Neural progenitor cell (in vitro differentiated cells): ENCODE measurements around the gene SYT17. TPM values are rescaled to one million over a fixed set of nuclear protein-coding genes. Genes with fewer than 3 reads are reported as not detected.

Source experiments
- DNase-seq: peaks from one replicate; pipeline ENCODE4 v3.0.0-alpha.2; 2016; ENCODE audit warnings: low spot score
- H2AFZ ChIP-seq: fragments of 200-600 bp; sonication (generic); replicated peaks from 2 replicates; pipeline ENCODE4 v1.6.1; 2016; ENCODE audit warnings: antibody characterized with exemption
- H3F3A ChIP-seq: fragments of 200-600 bp; sonication (generic); 2 replicates; pipeline ENCODE4 v1.6.1; 2016; ENCODE audit warnings: antibody characterized with exemption, low read depth
- H3K27ac ChIP-seq: fragments of 200-600 bp; sonication (generic); 2 replicates; pipeline ENCODE4 v1.5.1; 2016; ENCODE audit warnings: mild to moderate bottlenecking
- H3K27me3 ChIP-seq: fragments of 200-600 bp; sonication (generic); 2 replicates; pipeline ENCODE4 v1.6.1; 2016; ENCODE audit warnings: mild to moderate bottlenecking, moderate library complexity
- H3K36me3 ChIP-seq: fragments of 200-600 bp; sonication (generic); 2 replicates; pipeline ENCODE4 v1.5.1; 2016
- H3K4me1 ChIP-seq: fragments of 200-600 bp; sonication (generic); 2 replicates; pipeline ENCODE4 v1.6.1; 2016; ENCODE audit warnings: mixed run types
- H3K4me2 ChIP-seq: fragments of 200-600 bp; sonication (generic); 2 replicates; pipeline ENCODE4 v1.6.1; 2016
- H3K4me3 ChIP-seq: fragments of 200-600 bp; sonication (generic); 2 replicates; pipeline ENCODE4 v1.5.1; 2016
- H3K79me2 ChIP-seq: fragments of 200-600 bp; sonication (generic); 2 replicates; pipeline ENCODE4 v1.6.1; 2016; ENCODE audit warnings: low read depth
- H3K9ac ChIP-seq: fragments of 200-600 bp; sonication (generic); 2 replicates; pipeline ENCODE4 v1.6.1; 2016
- H3K9me3 ChIP-seq: fragments of 200-600 bp; sonication (generic); 2 replicates; pipeline ENCODE4 v1.5.1; 2016; ENCODE audit warnings: low read depth
- H4K20me1 ChIP-seq: fragments of 200-600 bp; sonication (generic); 2 replicates; pipeline ENCODE4 v1.6.1; 2016; ENCODE audit warnings: low read depth
- H3K27ac Mint-ChIP-seq: 3 replicates; pipeline ENCODE4 v1.8.0; 2021; ENCODE audit warnings: mixed read lengths
- H3K27me3 Mint-ChIP-seq: 2 replicates; pipeline ENCODE4 v1.8.0; 2022; ENCODE audit warnings: low read depth, mild to moderate bottlenecking, inconsistent platforms, moderate library complexity, mixed read lengths; ENCODE audit not compliant: insufficient read depth
- H3K36me3 Mint-ChIP-seq: 3 replicates; pipeline ENCODE4 v1.8.0; 2021; ENCODE audit warnings: mixed read lengths
- H3K4me1 Mint-ChIP-seq: 3 replicates; pipeline ENCODE4 v1.8.0; 2021; ENCODE audit warnings: mixed read lengths
- H3K4me3 Mint-ChIP-seq: 3 replicates; pipeline ENCODE4 v1.8.0; 2021; ENCODE audit warnings: mild to moderate bottlenecking, moderate library complexity, mixed read lengths
- H3K9me3 Mint-ChIP-seq: 3 replicates; pipeline ENCODE4 v1.8.0; 2020; ENCODE audit warnings: mixed read lengths
- EZH2 ChIP-seq: fragments of 200-600 bp; sonication (generic); IDR thresholded peaks from 2 replicates; pipeline ENCODE4 v1.6.1; 2017; ENCODE audit warnings: antibody characterized with exemption, mild to moderate bottlenecking, moderate library complexity
- EZH2phosphoT487 ChIP-seq: fragments of 200-600 bp; sonication (generic); IDR thresholded peaks from 2 replicates; pipeline ENCODE4 v1.6.1; 2017; ENCODE audit warnings: antibody characterized with exemption
- total RNA-seq: library from RNA; depleted of rRNA; stranded (reverse); fragments of >200 nt; gene quantifications from 2 replicates; pipeline ENCODE4 v1.2.3, GENCODE V29; 2015; ENCODE audit warnings: low replicate concordance
- TF ChIP-seq, protein P1 (sequence below): fragments of 200-600 bp; sonication (generic); IDR thresholded peaks from 2 replicates; pipeline ENCODE4 v1.5.1; 2017; ENCODE audit warnings: antibody characterized with exemption, mild to moderate bottlenecking

The SYT17 gene
- total RNA-seq, 1 donor from 2014 or later = 7.2 TPM

DNA sequence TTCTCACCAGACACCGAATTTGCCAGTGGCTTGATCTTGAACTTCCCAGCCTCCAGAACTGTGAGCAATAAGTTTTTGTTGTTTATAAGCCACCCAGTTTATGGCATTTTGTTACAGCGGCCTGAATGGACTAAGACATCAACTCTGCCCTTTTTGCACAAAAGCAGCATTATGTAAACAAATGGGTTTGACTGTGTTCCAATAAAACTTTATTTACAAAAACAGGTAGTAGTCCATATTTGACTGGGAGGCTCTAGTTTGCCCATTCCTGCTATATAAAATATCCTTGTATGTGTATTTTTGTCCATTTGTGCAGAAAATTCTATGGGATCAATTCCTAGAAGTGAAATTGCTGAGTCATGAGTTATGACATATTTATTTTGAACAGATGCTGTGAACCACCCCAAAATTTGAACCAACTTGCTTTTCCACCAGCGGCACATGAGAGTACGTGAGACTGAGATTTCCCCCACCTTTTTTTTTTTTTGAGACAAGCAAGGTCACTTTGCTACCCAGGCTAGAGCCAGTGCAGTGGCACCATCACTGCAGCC lies 96.2 kb downstream of the SYT17 start:
- H3K4me1 ChIP-seq = peaks cover 9% of the 10 kb centered on the region
- H3K36me3 ChIP-seq = peaks cover 3% of the 10 kb centered on the region
- no peak overlapping the region for H3K4me3 ChIP-seq
- no peaks in the 10 kb centered on the region for H3K27me3 ChIP-seq
- no peak overlapping the region for H2AFZ ChIP-seq
- TF ChIP-seq, protein P1, sequence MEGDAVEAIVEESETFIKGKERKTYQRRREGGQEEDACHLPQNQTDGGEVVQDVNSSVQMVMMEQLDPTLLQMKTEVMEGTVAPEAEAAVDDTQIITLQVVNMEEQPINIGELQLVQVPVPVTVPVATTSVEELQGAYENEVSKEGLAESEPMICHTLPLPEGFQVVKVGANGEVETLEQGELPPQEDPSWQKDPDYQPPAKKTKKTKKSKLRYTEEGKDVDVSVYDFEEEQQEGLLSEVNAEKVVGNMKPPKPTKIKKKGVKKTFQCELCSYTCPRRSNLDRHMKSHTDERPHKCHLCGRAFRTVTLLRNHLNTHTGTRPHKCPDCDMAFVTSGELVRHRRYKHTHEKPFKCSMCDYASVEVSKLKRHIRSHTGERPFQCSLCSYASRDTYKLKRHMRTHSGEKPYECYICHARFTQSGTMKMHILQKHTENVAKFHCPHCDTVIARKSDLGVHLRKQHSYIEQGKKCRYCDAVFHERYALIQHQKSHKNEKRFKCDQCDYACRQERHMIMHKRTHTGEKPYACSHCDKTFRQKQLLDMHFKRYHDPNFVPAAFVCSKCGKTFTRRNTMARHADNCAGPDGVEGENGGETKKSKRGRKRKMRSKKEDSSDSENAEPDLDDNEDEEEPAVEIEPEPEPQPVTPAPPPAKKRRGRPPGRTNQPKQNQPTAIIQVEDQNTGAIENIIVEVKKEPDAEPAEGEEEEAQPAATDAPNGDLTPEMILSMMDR = no peak
- no peak for TF ChIP-seq EZH2
- no peak for TF ChIP-seq EZH2phosphoT487
- no peak overlapping the region for H3K4me2 ChIP-seq
- no peak for DNase-seq
- H3K9ac ChIP-seq = no peak overlapping the region
- H3F3A ChIP-seq = peaks cover 8% of the 10 kb centered on the region
- peaks cover 4% of the 10 kb centered on the region for H3K4me1 Mint-ChIP-seq
- H3K4me3 Mint-ChIP-seq = no peak overlapping the region
- no peaks in the 10 kb centered on the region for H4K20me1 ChIP-seq
- H3K36me3 Mint-ChIP-seq = peaks cover 27% of the 10 kb centered on the region
- peaks cover 22% of the 10 kb centered on the region for H3K9me3 Mint-ChIP-seq
- H3K27ac Mint-ChIP-seq = no peak overlapping the region
- no peaks in the 10 kb centered on the region for H3K9me3 ChIP-seq
- H3K79me2 ChIP-seq = no peaks in the 10 kb centered on the region
- no peaks in the 10 kb centered on the region for H3K27me3 Mint-ChIP-seq
- H3K27ac ChIP-seq = no peak overlapping the region

DNA sequence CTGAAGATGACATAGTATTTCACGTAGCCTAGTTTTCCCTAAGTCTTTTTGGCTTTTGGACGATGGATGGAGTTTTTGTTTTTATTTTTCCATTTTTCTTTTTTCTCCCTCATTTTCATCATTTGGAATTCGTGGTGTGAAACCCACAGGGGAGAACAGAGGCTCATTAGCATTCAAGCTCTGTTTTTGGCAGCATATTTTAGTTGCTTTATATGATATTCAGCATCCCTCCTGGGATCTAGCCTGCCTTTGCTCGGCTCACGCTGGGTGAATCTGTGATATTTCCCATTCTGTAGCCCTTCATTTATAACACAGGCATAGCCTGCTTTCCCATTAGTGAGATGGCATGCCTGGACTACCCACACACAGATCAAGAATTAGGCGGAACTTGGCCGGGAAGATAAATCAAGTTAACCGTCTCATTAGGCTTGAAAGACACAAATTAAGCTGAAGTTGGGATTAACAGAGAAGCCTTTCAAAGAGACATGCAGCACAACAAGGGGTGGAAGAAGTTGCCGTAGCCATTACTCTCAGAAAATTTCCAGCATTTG lies 97.4 kb downstream of the SYT17 start:
- no peaks in the 10 kb centered on the region for H3K27me3 ChIP-seq
- Mint-ChIP-seq H3K4me1 (peaks cover 4% of the 10 kb centered on the region), H3K36me3 (peaks cover 27% of the 10 kb centered on the region), H3K27ac (no peak overlapping the region), H3K9me3 (peaks cover 22% of the 10 kb centered on the region), H3K27me3 (no peaks in the 10 kb centered on the region), H3K4me3 (no peak overlapping the region)
- peaks cover 9% of the 10 kb centered on the region for H3K4me1 ChIP-seq
- H3K36me3 ChIP-seq = peaks cover 3% of the 10 kb centered on the region
- H3K4me3 ChIP-seq = no peak overlapping the region
- no peaks in the 10 kb centered on the region for H3K79me2 ChIP-seq
- no peaks in the 10 kb centered on the region for H4K20me1 ChIP-seq
- DNase-seq = peak; percentile 25
- H2AFZ ChIP-seq = no peak overlapping the region
- H3K4me2 ChIP-seq = peak overlapping the region; percentile 45
- H3F3A ChIP-seq = peaks cover 8% of the 10 kb centered on the region
- TF ChIP-seq, protein P1 = no peak
- no peak for TF ChIP-seq EZH2phosphoT487
- TF ChIP-seq EZH2 = no peak
- H3K9ac ChIP-seq = no peak overlapping the region
- H3K27ac ChIP-seq = no peak overlapping the region
- H3K9me3 ChIP-seq = no peaks in the 10 kb centered on the region

DNA sequence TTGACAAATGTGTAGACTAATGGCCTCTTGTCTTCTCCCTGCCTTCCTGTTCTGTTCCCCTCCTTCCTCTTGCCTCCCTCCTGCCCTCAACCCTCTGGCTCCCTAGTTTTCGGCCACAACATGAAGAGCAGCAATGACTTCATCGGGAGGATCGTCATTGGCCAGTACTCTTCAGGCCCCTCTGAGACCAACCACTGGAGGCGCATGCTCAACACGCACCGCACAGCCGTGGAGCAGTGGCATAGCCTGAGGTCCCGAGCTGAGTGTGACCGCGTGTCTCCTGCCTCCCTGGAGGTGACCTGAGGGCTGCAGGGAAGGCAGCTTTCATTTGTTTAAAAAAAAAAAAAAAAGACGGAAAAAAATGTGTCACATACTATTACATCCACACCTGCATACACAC lies 98.7 kb downstream of the SYT17 start:
- Mint-ChIP-seq H3K9me3 (peaks cover 22% of the 10 kb centered on the region), H3K4me3 (no peak overlapping the region), H3K27ac (no peak overlapping the region), H3K4me1 (peaks cover 4% of the 10 kb centered on the region), H3K27me3 (no peaks in the 10 kb centered on the region), H3K36me3 (peaks cover 27% of the 10 kb centered on the region)
- no peak for TF ChIP-seq EZH2phosphoT487
- TF ChIP-seq EZH2 = no peak
- TF ChIP-seq, protein P1 = no peak
- Histone ChIP-seq H4K20me1 (no peaks in the 10 kb centered on the region), H3K4me3 (no peak overlapping the region), H3K27me3 (no peaks in the 10 kb centered on the region), H3K27ac (no peak overlapping the region), H2AFZ (no peak overlapping the region), H3K36me3 (peaks cover 3% of the 10 kb centered on the region), H3K4me2 (no peak overlapping the region), H3K4me1 (peaks cover 9% of the 10 kb centered on the region), H3K9ac (no peak overlapping the region), H3K9me3 (no peaks in the 10 kb centered on the region), H3F3A (peaks cover 8% of the 10 kb centered on the region), H3K79me2 (no peaks in the 10 kb centered on the region)
- no peak for DNase-seq
